ENCODE data around the gene ZBTB12. TPM values are rescaled to one million over a fixed set of nuclear protein-coding genes. Genes with fewer than 3 reads are reported as not detected.

ZBTB12 gene
- polyA plus RNA-seq, 3 donors = 0.11 TPM; not detected in 2

- Histone ChIP-seq H4K20me1 (ENCODE audit: insufficient read depth, low read length) (no peaks in the 10 kb centered on the region), H2AFZ (ENCODE audit: insufficient read depth, low read depth, low read length, poor library complexity, severe bottlenecking) (no peak overlapping the region), H3K4me3 (replicated peaks in 1 of 3; ENCODE audit: low read depth in 2 of 3, low read length in 3 of 3) (no peak overlapping the region), H3K9ac (ENCODE audit: insufficient read depth, low read length, poor library complexity, severe bottlenecking) (no peak overlapping the region), H3K9me3 (replicated peaks in 1 of 2; ENCODE audit: control insufficient read depth in 1 of 2, insufficient read depth in 1 of 2, low read length in 2 of 2) (no peaks in the 10 kb centered on the region), H3K4me2 (replicated peaks; ENCODE audit: extremely low read depth, low read length, poor library complexity, severe bottlenecking) (no peak overlapping the region), H3K27me3 (ENCODE audit: control insufficient read depth in 2 of 2, insufficient read depth in 2 of 2, low read length in 2 of 2) (no peaks in the 10 kb centered on the region), H3K36me3 (replicated peaks in 1 of 2; ENCODE audit: control insufficient read depth in 1 of 2, insufficient read depth in 2 of 2, low read length in 2 of 2) (peaks cover 80 to 92% of the 10 kb centered on the region in 2 donors), H3K27ac (ENCODE audit: low read depth in 1 of 2, low read length in 2 of 2) (peak overlapping the region in 1 of 2 donors; percentile 14), H3K79me2 (ENCODE audit: insufficient read depth, low read length) (no peaks in the 10 kb centered on the region), H3K4me1 (ENCODE audit: control insufficient read depth in 1 of 2, insufficient read depth in 2 of 2, low read length in 2 of 2) (no peaks in the 10 kb centered on the region)
- TF ChIP-seq, protein P1, sequence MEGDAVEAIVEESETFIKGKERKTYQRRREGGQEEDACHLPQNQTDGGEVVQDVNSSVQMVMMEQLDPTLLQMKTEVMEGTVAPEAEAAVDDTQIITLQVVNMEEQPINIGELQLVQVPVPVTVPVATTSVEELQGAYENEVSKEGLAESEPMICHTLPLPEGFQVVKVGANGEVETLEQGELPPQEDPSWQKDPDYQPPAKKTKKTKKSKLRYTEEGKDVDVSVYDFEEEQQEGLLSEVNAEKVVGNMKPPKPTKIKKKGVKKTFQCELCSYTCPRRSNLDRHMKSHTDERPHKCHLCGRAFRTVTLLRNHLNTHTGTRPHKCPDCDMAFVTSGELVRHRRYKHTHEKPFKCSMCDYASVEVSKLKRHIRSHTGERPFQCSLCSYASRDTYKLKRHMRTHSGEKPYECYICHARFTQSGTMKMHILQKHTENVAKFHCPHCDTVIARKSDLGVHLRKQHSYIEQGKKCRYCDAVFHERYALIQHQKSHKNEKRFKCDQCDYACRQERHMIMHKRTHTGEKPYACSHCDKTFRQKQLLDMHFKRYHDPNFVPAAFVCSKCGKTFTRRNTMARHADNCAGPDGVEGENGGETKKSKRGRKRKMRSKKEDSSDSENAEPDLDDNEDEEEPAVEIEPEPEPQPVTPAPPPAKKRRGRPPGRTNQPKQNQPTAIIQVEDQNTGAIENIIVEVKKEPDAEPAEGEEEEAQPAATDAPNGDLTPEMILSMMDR (IDR thresholded peaks at IDR 0.05) = no peak
- Mint-ChIP-seq H3K4me1 (peaks cover 2% of the 10 kb centered on the region), H3K27me3 (ENCODE audit: low read depth in 3 of 3) (no peaks in the 10 kb centered on the region), H3K36me3 (peaks cover 71 to 90% of the 10 kb centered on the region in 2 donors), H3K27ac (peak overlapping the region in 1 of 7 donors; percentile 73), H3K4me3 (no peak overlapping the region), H3K9me3 (peaks cover 0 to under 1% (median 0%) of the 10 kb centered on the region in 7 donors)
- intact Hi-C loops (cut with micrococcal nuclease) = no loop called here
- no peak for DNase-seq
- 97% methylated on average over 10 of the region's 19 CpGs for WGBS (ENCODE audit: insufficient coverage)
These were observed 14.5 kb downstream of the ZBTB12 start for GRCh38 chr6:31887173-31888007.

DNA sequence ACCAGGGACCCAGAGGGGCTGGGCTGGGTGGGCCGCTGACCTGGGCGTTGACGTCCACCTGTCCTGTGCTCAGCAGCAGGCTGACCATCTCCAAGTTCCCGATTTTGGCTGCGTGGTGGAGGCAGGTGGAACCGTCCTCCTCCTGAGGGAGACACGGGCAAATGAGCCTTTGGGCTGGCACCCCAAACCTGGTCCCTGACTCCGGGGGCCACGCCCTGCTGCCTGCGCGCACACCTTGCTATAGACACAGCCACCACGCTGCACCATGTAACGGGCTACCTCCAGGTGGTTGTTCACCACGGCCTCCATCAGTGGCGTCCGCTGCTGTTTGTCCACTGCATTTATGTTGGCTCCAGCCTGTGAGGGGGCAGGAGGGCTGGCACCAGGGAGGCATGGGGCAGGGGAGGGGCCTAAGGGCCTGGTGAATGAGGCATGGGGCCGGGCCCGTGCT is 15.3 kb downstream of the ZBTB12 start:
- no peaks in the 10 kb centered on the region for H4K20me1 ChIP-seq (ENCODE audit: insufficient read depth, low read length)
- H3K36me3 Mint-ChIP-seq = peaks cover 74 to 90% of the 10 kb centered on the region in 2 donors

More for the DNA sequence above, 15.3 kb downstream of the ZBTB12 start:
- no peak overlapping the region for H3K27ac ChIP-seq (ENCODE audit: low read depth in 1 of 2, low read length in 2 of 2)
- H3K9me3 ChIP-seq (replicated peaks in 1 of 2; ENCODE audit: control insufficient read depth in 1 of 2, insufficient read depth in 1 of 2, low read length in 2 of 2) = no peaks in the 10 kb centered on the region
- no peak overlapping the region for H3K9ac ChIP-seq (ENCODE audit: insufficient read depth, low read length, poor library complexity, severe bottlenecking)
- Mint-ChIP-seq H3K4me3 (no peak overlapping the region), H3K4me1 (peaks cover 2% of the 10 kb centered on the region), H3K9me3 (peaks cover 0 to 1% (median 0%) of the 10 kb centered on the region in 7 donors), H3K27me3 (ENCODE audit: low read depth in 3 of 3) (no peaks in the 10 kb centered on the region), H3K27ac (peak overlapping the region in 2 of 7 donors; percentile 4 to 33)
- no peaks in the 10 kb centered on the region for H3K79me2 ChIP-seq (ENCODE audit: insufficient read depth, low read length)
- no peak overlapping the region for H3K4me2 ChIP-seq (replicated peaks; ENCODE audit: extremely low read depth, low read length, poor library complexity, severe bottlenecking)
- TF ChIP-seq, protein P1 (IDR thresholded peaks at IDR 0.05) = no peak
- no peak overlapping the region for H3K4me3 ChIP-seq (replicated peaks in 1 of 3; ENCODE audit: low read depth in 2 of 3, low read length in 3 of 3)
- H3K4me1 ChIP-seq (ENCODE audit: control insufficient read depth in 1 of 2, insufficient read depth in 2 of 2, low read length in 2 of 2) = no peaks in the 10 kb centered on the region
- peaks cover 81 to 89% of the 10 kb centered on the region in 2 donors for H3K36me3 ChIP-seq (replicated peaks in 1 of 2; ENCODE audit: control insufficient read depth in 1 of 2, insufficient read depth in 2 of 2, low read length in 2 of 2)
- DNase-seq = no peak
- no peaks in the 10 kb centered on the region for H3K27me3 ChIP-seq (ENCODE audit: control insufficient read depth in 2 of 2, insufficient read depth in 2 of 2, low read length in 2 of 2)
- intact Hi-C loops (cut with micrococcal nuclease) = no loop called here
- no peak overlapping the region for H2AFZ ChIP-seq (ENCODE audit: insufficient read depth, low read depth, low read length, poor library complexity, severe bottlenecking)
- WGBS (ENCODE audit: insufficient coverage) = over 99% methylated on average over 17 of the region's 18 CpGs

All from CD14-positive monocyte (primary cell).